ENCODE data around the gene STK33.

The STK33 gene

DNA sequence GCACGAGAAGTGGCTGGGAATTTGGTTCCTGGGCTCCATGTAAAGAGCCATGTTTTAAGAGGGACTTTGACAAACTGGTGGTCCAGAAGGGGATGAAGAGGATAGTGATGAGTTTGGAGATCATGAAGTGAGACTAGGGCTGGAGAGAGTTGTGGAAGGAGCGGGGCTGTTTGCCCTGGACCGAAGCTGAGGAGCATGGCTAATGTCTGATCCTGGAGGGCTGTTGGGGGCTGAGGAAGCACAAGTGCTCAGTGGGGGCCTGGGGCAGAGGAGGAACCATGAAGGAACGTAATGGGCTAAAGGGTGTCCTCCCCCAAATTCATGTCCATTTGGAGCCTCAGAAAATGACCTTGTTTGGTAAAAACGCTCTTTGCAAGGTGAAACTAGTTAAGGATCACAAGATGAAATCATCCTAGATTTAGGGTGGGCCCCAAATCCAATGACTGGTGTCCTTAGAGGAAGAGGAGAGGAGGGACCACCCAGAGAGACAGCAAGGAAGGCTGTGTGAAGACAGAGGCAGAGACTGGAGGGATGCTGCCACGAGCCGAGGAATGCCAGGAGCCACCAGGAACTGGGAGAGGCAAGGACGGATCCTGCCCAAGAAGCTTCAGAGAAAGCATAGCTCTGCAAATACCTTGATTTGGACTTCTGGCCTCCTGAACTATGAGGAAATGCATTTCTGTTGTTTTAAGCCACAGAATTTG, 223.1 kb downstream of the STK33 start:
- no peak for DNase-seq

DNA sequence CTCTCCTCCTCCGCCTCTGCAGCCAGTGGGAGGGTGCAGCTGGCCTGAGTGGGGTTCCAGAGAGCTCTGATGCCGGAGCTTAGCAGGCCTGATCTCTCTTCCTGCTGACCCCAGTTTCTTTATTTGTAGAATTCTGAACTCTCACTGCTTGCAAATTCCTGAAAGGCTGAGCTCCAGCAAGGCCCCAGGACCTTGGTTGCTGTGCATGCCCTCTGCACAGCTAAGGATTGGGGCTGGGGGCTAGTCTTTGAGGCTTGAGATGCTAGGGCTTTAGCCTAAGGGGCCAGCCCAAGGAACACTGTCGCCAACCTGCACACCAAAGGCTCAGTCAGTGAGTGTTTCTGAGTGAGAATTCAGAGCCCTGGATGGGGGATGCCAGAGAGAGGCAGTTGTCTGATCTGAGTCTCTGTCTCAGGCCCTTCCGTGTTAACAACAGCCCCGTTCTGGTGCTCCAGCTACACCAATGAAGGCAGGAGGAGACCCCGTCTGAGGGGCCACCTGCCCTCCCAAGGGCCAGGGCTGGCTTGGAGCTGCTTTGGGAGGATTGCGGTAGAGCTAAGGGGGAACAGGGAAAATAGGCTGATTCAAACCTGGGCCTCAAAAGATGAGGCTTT, 224.3 kb downstream of the STK33 start:
- DNase-seq = no peak

DNA sequence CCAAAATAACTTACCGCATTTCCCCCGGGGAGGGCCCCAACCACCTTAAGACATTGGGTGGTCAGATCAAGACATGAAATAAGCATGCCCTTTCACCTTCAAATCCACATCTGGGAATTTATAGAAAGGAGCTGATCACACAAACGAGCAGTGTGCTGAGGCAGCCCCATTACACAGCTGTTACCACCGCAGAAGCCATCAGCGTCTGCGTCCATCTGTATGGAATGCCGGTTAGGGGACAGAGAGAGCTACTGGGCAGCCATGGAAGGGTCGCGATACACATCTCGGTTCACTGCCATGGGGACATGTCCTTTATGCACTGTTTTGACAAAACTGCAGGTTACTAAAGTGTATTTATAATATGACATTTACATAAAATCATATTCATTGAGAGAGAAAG, 225.3 kb downstream of the STK33 start:
- no peak for DNase-seq

DNA sequence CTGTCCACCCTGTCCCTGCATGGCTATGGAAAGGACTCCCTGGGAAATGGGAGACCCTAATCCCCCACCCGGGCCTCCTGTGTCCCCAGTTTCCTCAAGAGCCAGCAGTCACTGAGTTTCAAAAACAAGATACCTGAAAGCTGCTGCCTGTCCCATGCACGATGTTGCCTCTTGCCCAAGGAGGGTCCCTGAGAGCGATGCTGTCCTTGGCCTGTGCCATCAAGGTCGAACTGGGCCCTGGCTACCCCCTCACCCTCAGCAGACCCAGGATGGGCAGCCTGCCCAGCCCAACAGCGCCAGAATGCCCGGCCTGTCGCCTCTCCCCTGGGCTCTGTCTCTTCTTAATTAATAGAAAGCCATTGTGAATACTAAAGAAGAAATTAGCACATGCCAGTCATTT, 225.8 kb downstream of the STK33 start:
- DNase-seq = no peak

DNA sequence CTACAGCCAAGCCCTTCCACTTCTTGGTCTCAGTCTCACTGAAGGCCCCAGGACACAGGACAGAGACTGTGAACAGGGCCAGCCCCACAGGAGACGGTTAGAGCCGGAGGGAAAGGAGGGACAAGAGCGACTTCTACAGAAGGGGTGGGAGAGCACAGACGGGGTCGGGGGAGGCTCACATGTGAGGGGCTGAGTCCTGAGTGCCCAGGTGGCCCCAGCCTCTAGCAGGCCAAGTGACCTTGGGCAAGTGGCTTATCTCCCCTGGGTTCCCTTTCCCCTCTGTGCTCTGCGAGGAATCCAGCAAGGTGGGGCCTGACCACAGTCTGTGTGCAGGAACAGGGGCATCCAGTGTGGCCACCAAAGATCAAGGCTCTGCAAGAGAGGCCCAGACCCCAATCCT, 227.7 kb downstream of the STK33 start:
- DNase-seq = no peak

DNA sequence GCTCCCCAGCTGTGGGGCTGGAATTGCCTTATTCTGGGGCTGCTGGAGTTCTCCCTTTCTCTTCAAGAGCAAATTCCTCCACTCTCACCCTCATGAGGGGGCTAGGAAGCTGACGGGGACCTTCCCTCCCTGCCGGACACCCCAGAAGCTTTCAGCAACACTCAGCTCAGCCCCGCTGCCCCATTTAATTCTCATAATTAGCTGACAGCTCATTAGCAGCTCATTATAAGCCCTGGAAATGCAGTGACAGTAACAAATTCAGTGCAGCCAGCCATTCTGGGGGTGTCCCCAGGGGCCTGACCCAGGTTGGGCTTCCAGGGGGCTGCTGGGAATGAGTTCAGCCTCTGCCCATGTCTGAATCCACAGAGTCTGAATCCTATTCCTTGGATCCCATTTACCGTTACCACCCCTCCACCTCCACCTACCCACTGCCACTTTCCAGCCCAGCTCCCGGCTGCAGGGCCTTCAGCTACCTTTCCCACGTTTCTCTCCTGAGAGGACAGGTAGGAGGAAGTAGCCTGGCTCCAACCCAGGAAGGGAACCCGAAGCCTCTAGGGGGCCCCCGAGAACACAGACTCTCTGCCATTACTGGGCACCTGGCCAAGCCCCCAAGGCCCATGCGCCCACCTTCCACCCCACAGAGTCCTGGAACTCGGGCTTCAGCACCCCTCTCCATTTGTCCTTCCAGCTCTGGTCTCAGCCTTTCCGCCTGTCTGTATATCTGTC, 228.6 kb downstream of the STK33 start:
- DNase-seq = no peak

DNA sequence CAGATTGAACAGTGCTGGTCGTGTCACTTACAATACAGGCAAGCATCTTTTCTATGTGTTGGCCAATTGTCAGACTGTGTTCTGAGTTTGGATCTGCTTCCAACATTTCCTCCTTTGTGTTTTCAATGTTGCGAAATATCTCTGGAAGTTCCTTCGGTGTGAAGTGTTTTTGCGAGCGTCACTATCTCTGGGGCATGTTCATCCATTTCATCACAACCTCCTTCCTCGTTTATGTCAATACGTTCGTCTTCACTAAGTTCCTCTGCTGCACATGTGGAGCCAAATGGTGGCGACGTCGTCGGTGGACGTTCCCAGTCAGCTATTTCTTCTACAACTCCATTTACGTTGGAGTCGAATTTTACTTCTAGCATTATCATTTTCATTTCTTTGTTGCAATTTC, 230.1 kb downstream of the STK33 start:
- DNase-seq = no peak

DNA sequence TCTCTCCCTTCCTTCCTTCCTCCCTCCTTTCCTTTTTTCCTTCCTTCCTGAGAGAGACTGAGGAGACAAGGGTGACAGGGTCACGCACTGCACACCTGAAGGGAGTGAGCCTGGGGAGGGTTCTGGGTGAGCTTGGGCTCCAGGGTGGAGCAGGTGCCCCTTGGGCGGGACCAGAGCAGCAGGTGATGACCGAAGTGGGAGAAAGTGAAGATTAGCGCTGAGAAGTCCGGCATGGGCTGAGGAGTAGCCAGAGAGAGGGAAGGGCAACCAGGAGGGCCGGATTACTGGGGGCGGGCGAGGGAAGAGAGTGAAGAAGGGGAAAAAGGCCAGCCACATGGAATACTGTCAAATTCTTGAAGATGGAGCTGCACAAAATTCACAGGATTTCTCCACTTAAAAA, 231.1 kb downstream of the STK33 start:
- DNase-seq = no peak

DNA sequence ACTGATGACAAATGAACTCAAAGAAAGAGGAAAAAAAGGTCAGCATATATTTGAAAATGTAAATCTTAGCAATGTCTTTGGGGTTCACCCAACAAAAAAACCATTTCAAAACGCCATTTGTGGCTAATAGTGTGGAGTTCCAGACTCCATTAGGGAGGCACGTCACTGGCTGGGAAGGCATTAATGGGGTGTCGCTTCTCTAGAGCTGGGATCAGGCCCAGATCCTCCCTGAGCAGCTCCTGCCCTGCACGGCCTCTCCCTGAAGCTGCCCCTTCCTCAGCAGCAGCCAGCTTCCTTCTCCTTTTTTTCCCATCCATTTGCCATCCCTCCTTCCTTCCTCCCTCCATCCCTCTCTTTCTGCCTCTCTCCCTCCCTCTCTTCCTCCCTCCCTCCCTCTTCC, 231.5 kb downstream of the STK33 start:
- no peak for DNase-seq

DNA sequence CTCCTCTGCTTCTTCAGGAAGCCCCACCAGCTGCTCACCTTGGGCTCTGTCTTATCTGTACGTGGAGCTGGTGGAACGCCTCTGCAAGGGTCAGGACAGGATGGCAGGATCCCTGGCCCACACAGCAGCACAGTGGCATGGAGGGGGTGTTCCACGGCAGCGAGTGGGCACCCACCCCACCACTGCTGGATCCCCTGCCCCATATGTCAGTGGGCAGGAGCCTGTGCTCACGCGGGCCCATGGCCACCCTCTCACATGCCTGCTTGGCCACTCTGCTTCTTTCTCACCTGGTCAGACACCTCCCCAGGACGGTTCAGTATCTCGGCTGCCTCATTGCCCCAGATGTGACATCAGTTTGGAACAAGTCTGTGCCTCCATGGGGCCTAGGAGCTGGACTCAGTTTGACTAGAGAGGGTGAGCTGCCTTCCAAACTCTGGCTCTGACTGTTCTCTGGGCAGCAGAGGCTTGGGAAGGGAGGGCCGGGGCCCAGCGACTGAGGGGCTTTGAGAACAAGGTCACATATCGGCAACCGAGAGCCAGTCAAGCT, 232.3 kb downstream of the STK33 start:
- DNase-seq = no peak

DNA sequence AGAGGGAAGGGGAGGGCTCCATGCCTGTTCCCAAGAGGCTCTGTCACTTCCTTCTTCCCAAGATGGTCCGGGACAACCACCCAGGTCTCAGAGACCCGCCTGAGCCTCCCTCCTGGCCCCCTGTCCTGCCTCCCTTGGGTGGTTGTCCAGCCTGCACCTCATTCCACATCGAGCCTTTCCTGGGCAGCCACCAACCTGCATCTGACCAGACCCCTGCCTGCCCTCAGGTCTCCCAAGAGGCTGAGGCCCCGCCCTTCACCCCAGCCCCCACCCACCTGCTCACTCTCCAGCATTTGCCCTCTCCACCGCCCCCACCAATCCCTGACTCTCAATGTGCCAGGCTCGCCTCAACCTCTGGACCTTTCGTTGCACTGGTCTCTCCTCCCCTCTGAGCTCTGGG, 232.8 kb downstream of the STK33 start:
- DNase-seq = no peak

DNA sequence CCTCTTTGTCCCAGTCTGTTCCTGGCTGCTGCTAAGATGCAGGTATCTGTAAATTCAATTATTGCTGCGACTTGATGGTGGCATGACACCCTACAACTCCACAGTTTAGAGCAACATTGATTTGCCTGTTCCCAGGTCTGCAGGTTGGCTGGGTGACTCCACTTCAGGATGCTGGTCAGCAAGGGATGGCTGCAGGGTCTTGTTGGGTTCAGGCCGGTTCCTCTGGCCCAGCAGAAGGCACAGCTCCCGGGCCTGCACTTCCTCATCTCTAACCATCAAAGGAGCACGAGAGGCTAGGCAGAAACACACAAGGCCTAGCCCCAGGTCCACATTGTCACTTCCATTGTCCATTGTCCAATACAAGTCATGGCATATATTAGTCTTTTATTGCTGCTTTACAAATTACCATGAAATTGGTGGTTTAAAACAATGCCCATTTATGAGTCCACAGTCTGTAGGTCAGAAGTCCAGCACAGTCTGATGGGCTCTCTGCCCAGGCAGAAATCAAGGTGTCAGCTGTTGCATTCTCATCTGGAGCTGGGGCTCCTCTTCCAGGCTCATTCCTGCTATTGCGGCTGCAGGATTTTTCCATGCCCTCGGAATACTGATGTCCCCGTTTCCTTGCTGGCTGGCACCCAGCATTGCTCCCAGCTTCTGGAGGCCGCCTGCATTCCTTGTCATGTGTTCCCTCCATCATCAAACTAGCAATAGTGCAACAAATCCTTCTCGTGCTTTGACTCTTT, 233.8 kb downstream of the STK33 start:
- DNase-seq = no peak

DNA sequence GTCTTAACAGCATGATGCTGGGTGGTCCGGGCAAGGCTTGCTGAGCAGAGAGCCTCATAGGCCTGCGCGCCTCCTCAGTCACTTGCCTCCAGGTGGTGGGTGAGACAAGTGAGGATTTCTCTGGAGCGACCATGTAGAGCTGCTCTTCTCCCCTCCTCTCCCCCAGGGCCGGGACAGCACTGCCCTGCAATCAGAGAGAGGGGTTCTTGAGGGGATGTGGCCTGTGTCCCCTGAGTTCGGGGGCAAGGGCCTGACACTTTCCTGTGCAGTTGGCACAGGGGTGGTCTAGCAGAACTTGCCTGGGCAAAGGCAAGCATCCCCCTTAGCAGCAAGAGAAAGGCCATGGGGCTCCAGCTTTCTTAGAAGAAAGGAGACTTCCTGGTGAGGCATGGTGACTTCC, 234.5 kb downstream of the STK33 start:
- no peak for DNase-seq

DNA sequence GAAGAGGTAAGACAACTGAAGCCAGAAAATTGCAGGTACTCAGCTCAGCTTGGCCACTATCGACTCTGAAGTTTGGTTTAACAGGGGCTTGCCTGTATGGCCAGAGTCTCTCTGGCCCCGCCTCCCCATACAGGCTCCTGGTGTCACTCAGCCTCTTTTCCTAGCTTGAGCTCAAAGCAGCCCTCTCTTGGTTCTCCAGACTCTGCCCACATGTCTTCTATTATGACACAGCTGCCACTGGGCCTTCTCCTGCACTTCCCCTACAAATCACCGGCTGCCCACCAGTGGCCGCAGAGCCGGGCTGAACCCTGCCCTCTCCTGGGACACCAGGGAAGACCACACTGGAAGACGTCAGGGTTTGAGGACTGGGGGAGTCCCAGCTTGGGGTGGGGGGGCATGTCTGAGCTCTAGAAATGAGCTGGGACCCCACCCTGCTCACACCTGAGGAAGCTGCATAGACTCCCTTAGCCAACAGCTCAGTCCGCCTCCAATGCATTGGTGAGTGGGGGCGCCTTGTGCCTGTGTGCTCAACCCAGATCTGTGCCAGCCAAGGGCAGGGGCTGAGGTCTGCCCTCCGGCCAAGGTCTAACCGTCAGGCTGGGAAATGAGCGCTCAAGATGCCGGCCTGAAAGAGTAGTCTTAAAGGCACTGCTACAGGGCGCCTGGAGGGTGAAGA, 236.0 kb downstream of the STK33 start:
- no peak for DNase-seq

DNA sequence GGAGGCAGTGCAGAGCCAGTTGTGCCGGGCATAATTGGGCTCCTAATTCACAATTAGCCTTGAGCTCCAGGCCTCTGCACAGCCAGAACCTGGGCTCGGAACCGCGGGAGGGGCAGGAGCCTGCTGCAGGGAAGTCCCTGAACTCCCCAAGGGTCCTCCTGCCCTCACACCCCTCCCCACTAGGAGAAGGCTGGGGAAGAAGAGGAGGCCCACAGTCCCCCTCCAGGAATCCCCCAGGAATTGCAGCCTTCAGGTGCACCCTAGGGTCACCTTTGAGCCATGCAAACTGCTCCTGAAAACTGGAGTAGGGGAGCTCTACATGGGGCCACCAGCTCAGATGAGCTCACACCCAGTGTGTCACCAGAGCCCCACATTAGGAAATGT, 236.5 kb downstream of the STK33 start:
- DNase-seq = no peak

DNA sequence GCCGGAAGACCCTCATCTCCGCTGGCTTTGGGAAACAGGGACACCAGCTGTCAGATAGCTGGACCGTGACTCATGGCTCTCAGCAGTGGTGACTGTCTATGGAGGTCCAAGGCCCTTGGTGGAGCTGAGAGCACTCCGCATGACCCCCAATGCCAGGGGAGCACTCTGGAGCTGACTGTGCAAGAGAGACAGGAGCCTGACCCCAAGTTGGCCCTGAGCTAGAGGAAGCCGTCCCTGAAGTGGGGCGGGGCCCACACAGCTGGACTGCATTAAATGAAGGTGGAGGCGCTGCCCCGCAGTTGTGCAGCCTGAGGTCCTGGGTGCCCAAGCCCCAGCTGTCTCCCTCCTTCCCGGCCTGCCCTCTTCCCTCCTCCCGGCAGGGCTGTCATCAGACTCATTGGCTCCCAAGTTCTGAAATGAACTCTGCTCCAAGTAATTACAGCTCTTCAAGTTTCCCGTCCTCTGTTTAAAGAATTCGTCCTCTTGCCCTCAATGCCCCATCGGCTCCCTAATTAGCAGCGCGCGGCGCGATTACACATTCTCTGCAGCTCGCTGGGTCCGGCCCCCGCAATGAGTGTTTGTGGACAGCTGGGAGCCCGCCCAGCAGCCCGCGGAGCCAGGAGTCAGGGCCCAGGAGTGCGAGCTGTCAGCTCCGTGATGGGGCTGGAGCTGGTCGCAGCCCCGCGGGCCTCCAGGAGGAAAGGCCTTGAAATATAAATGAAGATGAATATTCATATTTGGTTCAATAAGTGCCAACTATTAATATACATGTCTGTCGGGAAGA, 237.1 kb downstream of the STK33 start:
- DNase-seq = no peak

DNA sequence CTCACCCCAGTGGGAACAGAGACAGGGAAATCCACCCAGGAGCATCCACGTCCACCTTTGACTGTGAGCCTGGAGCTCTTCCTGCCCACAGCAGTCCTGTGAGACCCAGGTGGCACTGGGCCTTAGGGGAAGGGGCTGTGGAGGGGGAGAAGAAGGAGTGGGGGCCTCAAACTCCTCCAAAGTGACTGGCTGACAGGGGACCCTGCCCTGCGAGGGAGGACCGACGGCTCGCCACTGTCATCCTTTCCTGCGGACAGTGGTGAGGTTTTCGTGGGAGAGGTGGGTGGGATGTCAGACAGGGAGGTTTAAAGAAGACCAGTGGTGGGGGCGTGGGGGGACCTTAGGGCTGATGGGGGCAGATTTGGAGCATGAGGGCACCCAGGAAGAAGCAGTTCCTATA, 237.8 kb downstream of the STK33 start:
- DNase-seq = no peak

DNA sequence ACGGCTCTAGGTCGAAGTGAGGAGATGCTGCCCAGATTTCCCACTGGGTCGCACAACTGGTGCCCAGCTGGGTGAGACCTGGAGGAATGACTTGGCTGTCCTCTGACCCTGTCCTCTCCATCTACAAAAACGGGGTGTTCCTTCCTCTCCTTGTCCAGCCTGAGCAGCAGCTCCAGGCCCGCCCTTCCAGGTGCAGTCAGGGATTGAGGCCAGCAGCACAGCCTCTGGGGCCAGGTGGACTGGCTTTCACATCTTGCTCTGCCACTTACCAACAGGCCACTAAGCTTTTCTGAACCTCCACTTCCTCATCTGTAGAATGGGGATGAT, 238.6 kb downstream of the STK33 start:
- no peak for DNase-seq

DNA sequence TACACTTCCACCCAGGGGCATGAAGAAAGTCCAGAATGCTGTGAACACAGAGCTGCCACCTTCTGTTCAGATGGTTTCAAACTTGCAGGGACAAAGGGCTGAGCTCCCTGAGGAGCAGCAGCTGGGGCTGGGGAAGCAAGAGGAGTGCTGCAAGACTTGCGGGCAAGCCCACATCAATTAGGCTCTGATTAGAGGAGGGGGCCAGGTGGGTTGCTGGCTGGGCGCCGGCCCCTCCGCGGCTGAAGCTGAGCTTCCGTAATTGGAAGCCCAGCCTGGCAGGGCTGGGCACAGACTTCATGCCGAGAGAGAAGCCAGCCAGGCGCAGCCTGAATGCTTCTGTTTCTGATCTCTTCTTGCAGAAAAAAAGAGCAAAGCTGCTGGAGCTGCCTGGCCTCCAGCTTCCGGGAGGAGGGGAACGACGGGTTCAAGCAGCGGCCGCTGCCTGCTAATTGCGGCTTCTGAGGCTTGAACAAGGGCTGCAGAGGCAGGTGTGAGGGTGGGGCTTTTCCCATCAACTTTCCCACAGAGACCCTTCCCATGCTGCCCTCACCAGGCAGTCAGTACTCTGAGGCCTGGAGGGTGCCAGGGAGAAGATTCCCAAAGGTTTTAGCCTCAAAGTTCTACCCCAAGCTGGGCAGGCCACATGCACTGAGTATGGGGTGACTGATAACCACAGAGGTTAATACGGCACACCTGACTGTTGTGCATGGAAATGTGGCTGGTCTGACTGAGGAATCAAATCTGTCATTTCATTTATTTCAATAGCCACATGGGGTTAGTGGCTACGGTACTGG, 239.2 kb downstream of the STK33 start:
- peak; percentile 46 for DNase-seq

DNA sequence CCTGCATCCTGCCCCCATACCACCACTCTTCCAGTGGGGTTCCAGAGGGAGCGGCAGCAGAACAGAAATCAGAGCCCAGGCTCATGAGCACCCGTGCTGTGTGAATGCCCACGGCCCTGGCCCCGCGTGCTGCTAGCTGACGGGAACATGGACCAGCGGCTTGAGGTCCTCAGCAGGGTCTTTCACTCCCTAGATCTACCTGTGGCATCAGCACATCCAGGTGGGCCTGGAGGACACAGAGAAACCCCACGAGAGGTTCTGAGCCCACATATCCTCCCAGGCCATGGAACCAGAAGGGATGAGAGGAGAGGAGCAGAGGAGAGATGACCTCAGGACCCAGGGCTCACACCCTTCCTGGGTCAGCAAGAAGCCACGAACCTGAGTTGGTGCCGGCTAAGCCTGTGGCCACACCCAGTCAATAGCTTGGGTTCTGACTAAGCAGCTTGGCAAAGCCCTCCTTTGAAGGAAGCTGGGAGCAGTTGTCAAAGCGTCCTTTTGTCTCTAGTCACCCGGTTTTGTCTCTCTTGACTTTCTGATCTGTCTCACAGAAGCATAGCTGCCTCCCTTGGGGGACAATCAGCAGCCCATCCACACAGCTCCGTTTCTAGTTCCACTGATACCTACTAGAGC, 241.0 kb downstream of the STK33 start:
- DNase-seq = no peak

Data from NCI-H524 treated with DMSO at 0.1 percent for 48 hours (cell line).